DMS 273 (cell line): Measurements from ENCODE around the gene NFKB1.

Experiments used
- DNase-seq: peaks from one replicate; lab custom pipeline; 2025; ENCODE audit not compliant: unreplicated experiment; lab: John Stamatoyannopoulos, UW

The NFKB1 gene

DNA sequence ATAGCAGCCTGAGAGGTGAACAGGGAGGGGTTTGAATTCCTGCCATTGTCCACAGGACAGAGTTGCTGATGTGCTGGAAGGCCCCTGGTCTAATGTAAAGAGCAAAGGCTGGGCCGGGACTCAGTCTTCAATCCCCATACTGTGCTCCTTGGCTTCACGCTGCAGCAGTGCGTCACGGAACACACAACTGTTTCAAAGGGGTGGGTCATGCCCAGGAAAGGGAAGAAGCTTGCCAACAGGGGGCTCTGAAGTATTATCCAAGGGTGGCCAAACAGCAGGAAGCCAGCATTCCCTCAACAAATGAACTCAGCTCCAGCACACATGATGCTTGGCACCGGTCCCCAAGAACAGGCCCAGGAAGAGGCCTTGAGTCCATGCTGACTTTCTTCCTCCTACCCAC lies 122.5 kb downstream of the NFKB1 start:
- peak; percentile 55 for DNase-seq

DNA sequence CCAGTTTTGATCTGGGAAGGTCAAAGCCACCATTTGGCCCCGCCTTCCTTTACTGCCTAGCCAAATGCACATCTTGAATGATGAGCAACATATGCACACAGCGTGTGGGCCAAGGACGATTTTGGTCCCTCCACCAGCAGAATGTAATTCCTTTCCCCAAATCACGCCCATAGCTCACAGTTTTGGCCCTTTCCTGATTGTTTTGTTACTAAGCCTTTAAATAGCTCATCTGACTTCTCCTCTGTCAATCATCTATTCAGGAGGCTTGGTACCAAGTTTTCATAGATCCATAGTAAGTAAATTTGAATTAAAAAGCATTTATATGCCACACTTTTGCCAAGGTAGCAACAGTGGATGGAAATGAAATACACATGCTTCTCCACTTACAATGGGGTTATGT lies 123.3 kb downstream of the NFKB1 start:
- no peak for DNase-seq

DNA sequence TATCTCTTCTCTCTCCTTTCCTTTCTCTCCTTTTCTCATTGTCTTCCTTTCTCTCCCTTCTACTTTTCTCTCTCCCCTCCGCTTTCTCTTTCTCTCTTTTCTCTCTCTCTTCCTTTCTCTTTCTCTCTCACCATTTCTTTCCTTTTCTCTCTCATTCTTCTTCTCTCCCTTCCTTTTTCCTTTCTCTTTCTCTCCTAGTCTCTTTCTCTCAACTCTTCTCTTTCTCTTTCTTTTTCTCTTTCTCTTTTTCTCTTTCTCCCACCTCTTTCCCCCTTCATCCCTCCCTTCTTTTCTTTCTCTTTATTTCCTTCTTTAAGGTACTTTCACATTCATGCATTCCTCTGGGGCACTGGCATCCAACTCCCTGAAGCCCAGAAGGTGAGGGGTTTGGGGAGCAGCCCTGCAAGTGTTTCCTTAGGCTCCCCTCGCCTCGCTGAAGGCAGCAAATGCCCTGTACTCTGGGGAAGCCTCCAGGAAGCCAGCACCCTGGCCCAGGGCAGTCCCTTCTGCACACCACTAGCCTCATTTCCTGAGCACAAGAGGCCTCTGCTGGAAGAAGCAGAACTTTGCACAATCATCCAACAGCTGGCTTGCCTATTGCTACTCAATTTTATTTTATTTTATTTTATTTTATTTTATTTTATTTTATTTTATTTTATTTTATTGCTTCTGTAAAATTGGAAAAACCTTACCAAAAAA lies 124.2 kb downstream of the NFKB1 start:
- peak; percentile 31 for DNase-seq

- DNase-seq, result no peak
Observed at GRCh38 chr4:102627831-102628523, 126.8 kb downstream of the NFKB1 start.

DNA sequence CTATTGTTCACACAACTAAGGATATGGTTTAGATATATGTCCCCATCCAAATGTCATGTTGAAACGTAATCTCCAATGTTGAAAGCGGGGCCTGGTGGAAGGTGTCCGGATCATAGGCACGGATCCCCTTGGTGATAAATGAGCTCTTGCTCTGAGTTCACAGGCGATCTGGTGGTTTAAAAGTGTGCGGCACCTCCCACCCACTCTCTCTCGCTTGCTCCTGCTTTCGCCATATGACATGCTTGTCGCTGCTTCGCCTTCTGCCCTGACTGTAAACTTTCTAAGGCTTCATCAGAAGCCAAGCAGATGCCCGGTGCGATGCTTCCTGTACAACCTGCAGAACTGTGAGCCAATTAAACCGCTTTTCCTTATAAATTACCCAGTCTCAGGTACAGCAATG lies 128.5 kb downstream of the NFKB1 start:
- DNase-seq, result no peak

- no peak for DNase-seq
Observed at GRCh38 chr4:102631616-102632015, 130.5 kb downstream of the NFKB1 start.

GRCh38 chr4:102632241-102633065 lies 131.3 kb downstream of the NFKB1 start:
- no peak for DNase-seq

- DNase-seq, result no peak
Observed at GRCh38 chr4:102633100-102633499, 131.9 kb downstream of the NFKB1 start.

GRCh38 chr4:102637391-102637790 lies 136.2 kb downstream of the NFKB1 start:
- DNase-seq, result no peak

DNA sequence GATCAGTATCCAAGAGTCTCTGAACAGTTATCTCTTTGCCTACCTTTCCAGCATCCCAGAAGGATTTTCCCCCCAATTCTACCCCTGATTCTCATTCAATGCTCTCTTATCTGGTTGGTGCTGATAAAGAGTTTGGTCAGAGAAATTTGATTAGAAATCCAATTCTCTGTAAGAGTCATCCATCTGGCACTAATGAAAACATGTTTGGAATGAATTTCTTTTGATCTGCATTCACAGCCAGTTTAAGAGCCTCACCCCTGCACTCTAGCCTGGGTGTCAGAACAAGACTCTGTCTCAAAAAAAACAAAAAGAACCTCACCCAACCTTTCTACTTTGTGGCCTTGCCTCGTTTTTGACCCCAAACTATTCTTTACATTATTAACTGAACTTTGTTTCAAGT lies 137.5 kb downstream of the NFKB1 start:
- no peak for DNase-seq

- DNase-seq, result no peak
Observed at GRCh38 chr4:102639598-102639997, 138.4 kb downstream of the NFKB1 start.

GRCh38 chr4:102640669-102641068 lies 139.5 kb downstream of the NFKB1 start:
- DNase-seq, result no peak

GRCh38 chr4:102641793-102642192 lies 140.6 kb downstream of the NFKB1 start:
- DNase-seq, result no peak

- no peak for DNase-seq
Observed at GRCh38 chr4:102642631-102643298, 141.6 kb downstream of the NFKB1 start.

- no peak for DNase-seq
Observed at GRCh38 chr4:102647117-102647516, 146.0 kb downstream of the NFKB1 start.

GRCh38 chr4:102657206-102657605 lies 156.0 kb downstream of the NFKB1 start:
- DNase-seq, result no peak

DNA sequence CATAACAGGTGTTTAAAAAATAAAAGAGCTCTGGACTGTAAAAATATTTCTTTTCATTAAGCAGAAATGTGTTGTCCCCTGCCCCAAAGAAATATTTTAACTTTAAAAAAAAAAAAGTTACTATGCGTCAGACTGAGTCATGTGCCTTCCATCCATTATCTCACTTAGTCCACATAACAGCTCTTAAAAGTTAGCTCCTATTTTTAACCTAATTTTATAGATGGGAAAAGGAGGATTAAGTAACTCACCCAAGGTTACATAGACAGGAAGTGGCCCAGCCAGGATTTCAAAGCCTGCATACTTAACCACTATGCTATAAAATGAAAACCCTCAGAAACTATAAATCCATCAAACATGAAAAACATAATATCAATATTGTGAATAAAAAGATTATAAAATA lies 161.9 kb downstream of the NFKB1 start:
- no peak for DNase-seq

DNA sequence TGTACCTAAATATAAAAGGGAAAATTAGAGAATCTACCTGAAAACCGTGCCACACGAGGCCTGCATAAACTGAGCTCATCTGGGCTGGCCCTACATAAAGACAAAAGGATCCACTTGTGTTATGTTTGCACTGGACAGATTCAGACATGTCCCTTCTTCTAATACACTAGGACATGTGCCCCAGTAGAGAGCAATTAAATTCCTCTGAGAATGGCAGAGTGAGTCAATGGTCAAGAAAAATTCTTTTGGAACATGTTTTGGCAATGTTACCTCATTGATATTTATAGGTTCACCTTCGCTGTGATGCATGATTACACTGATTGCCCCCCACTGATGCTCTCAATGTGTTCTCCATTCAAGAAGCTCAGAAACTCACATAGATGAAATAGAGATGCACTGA lies 164.4 kb downstream of the NFKB1 start:
- no peak for DNase-seq
